Retinal pigment epithelial cell (primary cell): Measurements from ENCODE around the gene CRYGB.

Experiments used
- DNase-seq: peaks from one replicate; pipeline ENCODE4 v3.0.0-alpha.2; 2010; ENCODE audit warnings: low read depth
- H3K4me3 ChIP-seq: 2 replicates; pipeline ENCODE4 v1.5.1; 2011; ENCODE audit warnings: mild to moderate bottlenecking, low read length, control low read depth, moderate library complexity
- CTCF ChIP-seq: conservative IDR thresholded peaks from 2 replicates; pipeline ENCODE4 v1.5.1; 2011; ENCODE audit warnings: low read depth, low read length, control low read depth, inconsistent platforms

The CRYGB gene

GRCh38 chr2:208097313-208097712 lies 48.6 kb downstream of the CRYGB start:
- DNase-seq, result no peak
- no peak for TF ChIP-seq CTCF
- no peak overlapping the region for H3K4me3 ChIP-seq

- no peak for DNase-seq
- no peak overlapping the region for H3K4me3 ChIP-seq
- TF ChIP-seq CTCF, result no peak
These were observed 49.9 kb downstream of the CRYGB start for GRCh38 chr2:208096080-208096479.

GRCh38 chr2:208093128-208093527 lies 52.8 kb downstream of the CRYGB start:
- DNase-seq, result no peak
- H3K4me3 ChIP-seq, result no peak overlapping the region
- no peak for TF ChIP-seq CTCF
